WTC11 (cell line): Measurements from ENCODE around the gene ADCK2. TPM values are rescaled to one million over a fixed set of nuclear protein-coding genes. Genes with fewer than 3 reads are reported as not detected.

ENCODE experiments used
- ATAC-seq: fragments of 200-7000 bp; cut with Tn5 transposase; 2 replicates; pipeline ENCODE4 v1.10.0; 2021; ENCODE audit warnings: mild to moderate bottlenecking, moderate library complexity
- CTCF ChIA-PET: fragments of 300-600 bp; sonication (Branson Sonifier 250); formaldehyde crosslinking; loops from one replicate; lab custom pipeline; 2021; ENCODE audit warnings: antibody characterized with exemption; lab: Charles Lee
- POLR2A ChIA-PET: fragments of 350-600 bp; sonication (Branson Sonifier 250); formaldehyde crosslinking; loops from one replicate; lab custom pipeline; 2021; ENCODE audit warnings: antibody characterized with exemption; lab: Charles Lee
- DNase-seq: peaks from one replicate; pipeline ENCODE4 v3.0.0; 2021; ENCODE audit warnings: low spot score
- H3K27ac Mint-ChIP-seq: 2 replicates; pipeline ENCODE4 v1.8.0; 2021; ENCODE audit warnings: mixed read lengths
- H3K27me3 Mint-ChIP-seq: 2 replicates; pipeline ENCODE4 v1.8.0; 2021; ENCODE audit warnings: low read depth, mild to moderate bottlenecking, moderate library complexity, mixed read lengths
- H3K36me3 Mint-ChIP-seq: 2 replicates; pipeline ENCODE4 v1.8.0; 2021; ENCODE audit warnings: mixed read lengths
- H3K4me1 Mint-ChIP-seq: 2 replicates; pipeline ENCODE4 v1.8.0; 2022; ENCODE audit warnings: mixed read lengths
- H3K4me3 Mint-ChIP-seq: 2 replicates; pipeline ENCODE4 v1.8.0; 2021; ENCODE audit warnings: mild to moderate bottlenecking, moderate library complexity, mixed read lengths
- H3K9me3 Mint-ChIP-seq: 2 replicates; pipeline ENCODE4 v1.8.0; 2021; ENCODE audit warnings: mixed read lengths
- ATF2 ChIP-seq: sonication (generic); formaldehyde crosslinking; IDR thresholded peaks from 2 replicates; pipeline ENCODE4 v1.8.1; 2022; ENCODE audit warnings: low read depth, missing genetic modification reagents, borderline replicate concordance
- CREB1 ChIP-seq: sonication (generic); formaldehyde crosslinking; IDR thresholded peaks from 2 replicates; pipeline ENCODE4 v1.8.0; 2023; ENCODE audit warnings: mild to moderate bottlenecking, missing genetic modification reagents
- CTCF ChIP-seq: fragments of 200-600 bp; IDR thresholded peaks from 2 replicates; pipeline ENCODE4 v1.8.0; 2022; ENCODE audit warnings: antibody characterized with exemption
- E2F1 ChIP-seq: sonication (generic); formaldehyde crosslinking; IDR thresholded peaks from 2 replicates; pipeline ENCODE4 v1.8.0; 2022; ENCODE audit warnings: mild to moderate bottlenecking, missing genetic modification reagents
- FOXP4 ChIP-seq: sonication (generic); formaldehyde crosslinking; IDR thresholded peaks from 2 replicates; pipeline ENCODE4 v1.8.0; 2022; ENCODE audit warnings: mild to moderate bottlenecking, missing genetic modification reagents
- GRHL2 ChIP-seq: fragments of 250-450 bp; sonication (Bioruptor Pico); IDR thresholded peaks from 2 replicates; pipeline ENCODE4 v1.8.0; 2022; ENCODE audit warnings: mild to moderate bottlenecking, moderate library complexity; ENCODE audit not compliant: insufficient replicate concordance, severe bottlenecking
- GTF2I ChIP-seq: fragments of 250-450 bp; sonication (Bioruptor Pico); conservative IDR thresholded peaks from 2 replicates; pipeline ENCODE4 v1.4.0; 2021; ENCODE audit warnings: mild to moderate bottlenecking
- IRF2 ChIP-seq: sonication (generic); formaldehyde crosslinking; IDR thresholded peaks from 2 replicates; pipeline ENCODE4 v1.8.0; 2022; ENCODE audit warnings: low read depth, missing genetic modification reagents, borderline replicate concordance
- MXD4 ChIP-seq: fragments of 250-450 bp; sonication (Bioruptor Pico); IDR thresholded peaks from 2 replicates; pipeline ENCODE4 v1.8.0; 2021; ENCODE audit warnings: mild to moderate bottlenecking, moderate library complexity, borderline replicate concordance
- NFE2L1 ChIP-seq: sonication (generic); formaldehyde crosslinking; IDR thresholded peaks from 2 replicates; pipeline ENCODE4 v1.8.1; 2023; ENCODE audit warnings: missing genetic modification reagents
- PREB ChIP-seq: sonication (generic); formaldehyde crosslinking; IDR thresholded peaks from 2 replicates; pipeline ENCODE4 v1.8.1; 2022; ENCODE audit warnings: mild to moderate bottlenecking, missing genetic modification reagents, moderate library complexity, borderline replicate concordance
- SOX15 ChIP-seq: fragments of 250-450 bp; sonication (Bioruptor Pico); IDR thresholded peaks from 2 replicates; pipeline ENCODE4 v1.9.0; 2021; ENCODE audit warnings: mild to moderate bottlenecking
- TP53 ChIP-seq: sonication (generic); formaldehyde crosslinking; IDR thresholded peaks from 2 replicates; pipeline ENCODE4 v1.8.1; 2023; ENCODE audit warnings: mild to moderate bottlenecking, missing genetic modification reagents
- ZNF416 ChIP-seq: fragments of 250-450 bp; sonication (Bioruptor Pico); IDR thresholded peaks from 2 replicates; pipeline ENCODE4 v1.9.0; 2021; ENCODE audit warnings: mild to moderate bottlenecking, inconsistent platforms
- total RNA-seq: library from RNA; stranded (reverse); gene quantifications from 3 replicates; pipeline ENCODE4 v1.2.3, GENCODE V29; 2021
- TF ChIP-seq, protein P1 (sequence below): fragments of 250-450 bp; sonication (Bioruptor Pico); IDR thresholded peaks from 2 replicates; pipeline ENCODE4 v1.9.0; 2021; ENCODE audit warnings: moderate library complexity, mild to moderate bottlenecking, inconsistent platforms, borderline replicate concordance
- TF ChIP-seq, protein P2 (sequence below): fragments of 250-450 bp; sonication (Bioruptor Pico); conservative IDR thresholded peaks from 2 replicates; pipeline ENCODE4 v1.9.0; 2021; ENCODE audit warnings: mild to moderate bottlenecking
- TF ChIP-seq, protein P3 (sequence below): sonication (generic); formaldehyde crosslinking; IDR thresholded peaks from 2 replicates; pipeline ENCODE4 v1.8.0; 2023; ENCODE audit warnings: missing genetic modification reagents
- TF ChIP-seq, protein P4 (sequence below): fragments of 250-450 bp; sonication (Bioruptor Pico); IDR thresholded peaks from 2 replicates; pipeline ENCODE4 v1.9.0; 2021; ENCODE audit warnings: mild to moderate bottlenecking, borderline replicate concordance

ADCK2 gene
- total RNA-seq, 1 experiment from 2014 or later, result 12.7 TPM

DNA sequence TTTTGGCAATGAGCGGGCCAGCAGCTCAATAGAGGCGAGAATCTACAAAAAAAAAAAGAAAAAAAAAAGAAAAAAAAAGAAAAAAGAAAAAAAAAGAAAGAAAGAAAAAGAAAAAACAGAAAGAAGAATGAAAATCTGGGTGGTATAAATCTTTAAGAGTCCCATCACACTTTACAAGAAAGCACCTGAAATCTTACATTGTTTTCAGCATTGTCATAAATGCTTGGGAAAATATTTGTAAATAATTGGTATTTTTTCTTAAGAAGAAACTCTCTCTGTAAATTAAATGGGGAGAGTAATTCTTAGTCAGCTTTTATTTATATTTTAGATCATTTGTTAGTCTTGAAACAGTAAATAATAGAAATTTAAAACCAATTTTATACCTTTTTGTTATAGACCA lies 62.0 kb downstream of the ADCK2 start:
- no peak for DNase-seq
- TF ChIP-seq GRHL2 (CRISPR knock-in tag) (no peak), FOXP4 (no peak), ATF2 (CRISPR knock-in tag) (no peak), MXD4 (CRISPR knock-in tag) (no peak), GTF2I (CRISPR knock-in tag) (no peak), ZNF416 (no peak)
- TF ChIP-seq, protein P1, sequence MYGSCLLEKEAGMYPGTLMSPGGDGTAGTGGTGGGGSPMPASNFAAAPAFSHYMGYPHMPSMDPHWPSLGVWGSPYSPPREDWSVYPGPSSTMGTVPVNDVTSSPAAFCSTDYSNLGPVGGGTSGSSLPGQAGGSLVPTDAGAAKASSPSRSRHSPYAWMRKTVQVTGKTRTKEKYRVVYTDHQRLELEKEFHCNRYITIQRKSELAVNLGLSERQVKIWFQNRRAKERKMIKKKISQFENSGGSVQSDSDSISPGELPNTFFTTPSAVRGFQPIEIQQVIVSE (CRISPR knock-in tag), result no peak
- TF ChIP-seq, protein P2, sequence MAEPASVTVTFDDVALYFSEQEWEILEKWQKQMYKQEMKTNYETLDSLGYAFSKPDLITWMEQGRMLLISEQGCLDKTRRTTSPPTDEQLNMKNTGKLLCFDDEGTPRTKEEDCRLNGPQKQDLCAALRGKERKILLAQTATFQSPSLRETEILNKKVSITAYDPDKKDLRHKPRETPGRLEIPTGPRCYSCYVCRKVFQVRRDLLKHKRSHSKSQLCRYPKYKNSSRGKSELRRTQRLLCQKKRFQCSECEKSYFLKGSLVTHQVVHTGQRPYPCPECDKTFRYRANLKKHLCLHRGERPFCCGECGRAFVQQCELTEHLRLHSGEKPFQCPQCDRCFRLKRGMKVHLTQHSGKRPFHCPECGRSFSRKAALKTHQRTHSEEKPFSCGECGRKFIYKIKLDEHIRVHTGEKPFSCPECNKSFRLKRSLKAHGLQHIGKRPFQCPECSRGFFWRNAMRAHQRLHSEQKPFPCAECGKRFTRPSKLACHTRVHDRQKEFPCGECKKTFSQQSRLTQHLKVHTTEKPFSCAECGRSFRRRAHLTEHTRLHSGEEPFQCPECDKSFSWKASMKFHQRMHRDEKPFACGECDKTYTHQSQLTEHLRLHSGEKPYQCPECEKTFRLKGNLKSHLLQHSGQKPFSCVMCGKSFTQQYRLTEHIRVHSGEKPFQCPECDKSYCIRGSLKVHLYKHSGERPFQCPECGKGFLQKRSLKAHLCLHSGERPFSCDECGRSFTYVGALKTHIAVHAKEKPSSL (CRISPR knock-in tag), result no peak
- peaks cover 5% of the 10 kb centered on the region for H3K4me1 Mint-ChIP-seq
- peaks cover 9% of the 10 kb centered on the region for H3K36me3 Mint-ChIP-seq
- H3K27me3 Mint-ChIP-seq, result no peaks in the 10 kb centered on the region
- ChIA-PET POLR2A (no interaction called here), CTCF (interaction anchor here (0.7 to 1.4 kb wide), 2 partner anchors 77 to 234 kb away, joined by 3 to 8 read pairs; no protein-coding TSS in a partner anchor)
- no peaks in the 10 kb centered on the region for H3K9me3 Mint-ChIP-seq
- no peak overlapping the region for H3K4me3 Mint-ChIP-seq
- no peak overlapping the region for H3K27ac Mint-ChIP-seq
- ATAC-seq, result no peak

DNA sequence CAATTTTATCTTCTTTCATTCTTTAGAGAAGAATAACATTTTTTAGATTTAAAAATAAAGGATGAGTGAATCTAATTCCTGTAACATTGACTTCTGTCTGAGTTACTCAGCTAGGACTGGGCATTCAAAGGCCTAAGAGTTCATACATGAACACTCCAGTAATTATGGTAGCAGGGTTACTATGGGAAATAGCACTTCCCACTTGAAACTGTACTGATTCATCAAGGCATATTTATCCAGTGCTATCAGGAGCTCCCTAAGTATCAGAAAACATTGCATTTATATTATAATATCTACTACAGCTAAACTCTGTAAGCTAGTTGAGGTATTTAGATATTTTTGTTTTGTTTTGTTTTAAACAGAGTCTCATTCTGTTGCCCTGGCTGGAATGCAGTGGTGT lies 65.5 kb downstream of the ADCK2 start:
- no peak overlapping the region for H3K27ac Mint-ChIP-seq
- no peak for ATAC-seq
- POLR2A ChIA-PET, result no interaction called here
- H3K36me3 Mint-ChIP-seq, result peaks cover 9% of the 10 kb centered on the region
- CTCF ChIA-PET, result no interaction called here
- DNase-seq, result no peak
- no peaks in the 10 kb centered on the region for H3K27me3 Mint-ChIP-seq
- H3K4me3 Mint-ChIP-seq, result no peak overlapping the region
- H3K4me1 Mint-ChIP-seq, result peaks cover 6% of the 10 kb centered on the region
- no peaks in the 10 kb centered on the region for H3K9me3 Mint-ChIP-seq
- TF ChIP-seq IRF2 (no peak), SOX15 (CRISPR knock-in tag) (no peak), CTCF (no peak), E2F1 (CRISPR knock-in tag) (no peak), TP53 (CRISPR knock-in tag) (no peak), NFE2L1 (CRISPR knock-in tag) (no peak), PREB (CRISPR knock-in tag) (no peak), CREB1 (CRISPR knock-in tag) (no peak)
- TF ChIP-seq, protein P1 (CRISPR knock-in tag), result no peak
- TF ChIP-seq, protein P3, sequence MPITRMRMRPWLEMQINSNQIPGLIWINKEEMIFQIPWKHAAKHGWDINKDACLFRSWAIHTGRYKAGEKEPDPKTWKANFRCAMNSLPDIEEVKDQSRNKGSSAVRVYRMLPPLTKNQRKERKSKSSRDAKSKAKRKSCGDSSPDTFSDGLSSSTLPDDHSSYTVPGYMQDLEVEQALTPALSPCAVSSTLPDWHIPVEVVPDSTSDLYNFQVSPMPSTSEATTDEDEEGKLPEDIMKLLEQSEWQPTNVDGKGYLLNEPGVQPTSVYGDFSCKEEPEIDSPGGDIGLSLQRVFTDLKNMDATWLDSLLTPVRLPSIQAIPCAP, result no peak
- TF ChIP-seq, protein P4, sequence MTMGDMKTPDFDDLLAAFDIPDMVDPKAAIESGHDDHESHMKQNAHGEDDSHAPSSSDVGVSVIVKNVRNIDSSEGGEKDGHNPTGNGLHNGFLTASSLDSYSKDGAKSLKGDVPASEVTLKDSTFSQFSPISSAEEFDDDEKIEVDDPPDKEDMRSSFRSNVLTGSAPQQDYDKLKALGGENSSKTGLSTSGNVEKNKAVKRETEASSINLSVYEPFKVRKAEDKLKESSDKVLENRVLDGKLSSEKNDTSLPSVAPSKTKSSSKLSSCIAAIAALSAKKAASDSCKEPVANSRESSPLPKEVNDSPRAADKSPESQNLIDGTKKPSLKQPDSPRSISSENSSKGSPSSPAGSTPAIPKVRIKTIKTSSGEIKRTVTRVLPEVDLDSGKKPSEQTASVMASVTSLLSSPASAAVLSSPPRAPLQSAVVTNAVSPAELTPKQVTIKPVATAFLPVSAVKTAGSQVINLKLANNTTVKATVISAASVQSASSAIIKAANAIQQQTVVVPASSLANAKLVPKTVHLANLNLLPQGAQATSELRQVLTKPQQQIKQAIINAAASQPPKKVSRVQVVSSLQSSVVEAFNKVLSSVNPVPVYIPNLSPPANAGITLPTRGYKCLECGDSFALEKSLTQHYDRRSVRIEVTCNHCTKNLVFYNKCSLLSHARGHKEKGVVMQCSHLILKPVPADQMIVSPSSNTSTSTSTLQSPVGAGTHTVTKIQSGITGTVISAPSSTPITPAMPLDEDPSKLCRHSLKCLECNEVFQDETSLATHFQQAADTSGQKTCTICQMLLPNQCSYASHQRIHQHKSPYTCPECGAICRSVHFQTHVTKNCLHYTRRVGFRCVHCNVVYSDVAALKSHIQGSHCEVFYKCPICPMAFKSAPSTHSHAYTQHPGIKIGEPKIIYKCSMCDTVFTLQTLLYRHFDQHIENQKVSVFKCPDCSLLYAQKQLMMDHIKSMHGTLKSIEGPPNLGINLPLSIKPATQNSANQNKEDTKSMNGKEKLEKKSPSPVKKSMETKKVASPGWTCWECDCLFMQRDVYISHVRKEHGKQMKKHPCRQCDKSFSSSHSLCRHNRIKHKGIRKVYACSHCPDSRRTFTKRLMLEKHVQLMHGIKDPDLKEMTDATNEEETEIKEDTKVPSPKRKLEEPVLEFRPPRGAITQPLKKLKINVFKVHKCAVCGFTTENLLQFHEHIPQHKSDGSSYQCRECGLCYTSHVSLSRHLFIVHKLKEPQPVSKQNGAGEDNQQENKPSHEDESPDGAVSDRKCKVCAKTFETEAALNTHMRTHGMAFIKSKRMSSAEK (CRISPR knock-in tag), result no peak
